Ishikawa (cell line): Measurements from ENCODE around the gene SIGLEC1.

Source experiments
- CEBPB ChIP-seq: IDR thresholded peaks from 2 replicates; pipeline ENCODE4 v1.6.1; 2012
- CREB1 ChIP-seq: IDR thresholded peaks from 2 replicates; pipeline ENCODE4 v1.6.1; 2012; ENCODE audit warnings: low read depth
- EGR1 ChIP-seq: IDR thresholded peaks from 2 replicates; pipeline ENCODE4 v1.6.1; 2012
- EP300 ChIP-seq: IDR thresholded peaks from 2 replicates; pipeline ENCODE4 v1.6.1; 2012; ENCODE audit warnings: borderline replicate concordance
- FOXM1 ChIP-seq: IDR thresholded peaks from 2 replicates; pipeline ENCODE4 v1.6.1; 2012; ENCODE audit warnings: low read depth, borderline replicate concordance
- NFIC ChIP-seq: IDR thresholded peaks from 2 replicates; pipeline ENCODE4 v1.6.1; 2012
- RAD21 ChIP-seq: IDR thresholded peaks from 2 replicates; pipeline ENCODE4 v1.6.1; 2012; ENCODE audit warnings: low read depth
- TAF1 ChIP-seq: IDR thresholded peaks from 2 replicates; pipeline ENCODE4 v1.6.1; 2012; ENCODE audit warnings: low read depth, mild to moderate bottlenecking
- TCF12 ChIP-seq: IDR thresholded peaks from 2 replicates; pipeline ENCODE4 v1.6.1; 2012; ENCODE audit warnings: low read depth
- TEAD4 ChIP-seq: IDR thresholded peaks from 2 replicates; pipeline ENCODE4 v1.6.1; 2012
- YY1 ChIP-seq: IDR thresholded peaks from 2 replicates; pipeline ENCODE4 v1.6.1; 2012; ENCODE audit warnings: low read depth
- ZBTB7A ChIP-seq: IDR thresholded peaks from 2 replicates; pipeline ENCODE4 v1.6.1; 2012; ENCODE audit warnings: low read depth
- TF ChIP-seq, protein P1 (sequence below): IDR thresholded peaks from 2 replicates; pipeline ENCODE4 v1.6.1; 2012; ENCODE audit warnings: low read depth, mild to moderate bottlenecking
- TF ChIP-seq, protein P2 (sequence below): IDR thresholded peaks from 2 replicates; pipeline ENCODE4 v1.6.1; 2012

DNA sequence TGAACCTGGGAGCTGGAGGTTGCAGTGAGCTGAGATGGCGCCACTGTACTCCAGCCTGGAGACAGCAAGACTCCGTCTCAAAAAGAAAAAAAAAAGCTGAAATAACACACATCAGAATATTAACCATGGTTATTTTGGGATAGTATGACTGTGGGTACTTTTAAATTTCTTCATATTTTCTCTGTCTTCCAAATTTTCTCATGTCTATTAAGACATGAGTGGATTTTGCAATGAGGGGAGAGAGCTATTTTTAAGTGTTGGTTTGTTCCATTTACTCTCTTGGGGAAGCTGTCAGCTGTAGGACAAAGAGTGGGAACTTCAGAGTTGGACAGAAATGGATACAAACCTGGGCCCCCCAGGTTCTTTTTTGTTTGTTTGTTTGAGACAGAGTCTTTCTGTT lies 44.9 kb upstream of the SIGLEC1 start:
- TF ChIP-seq TAF1 = no peak
- TF ChIP-seq YY1 = no peak
- no peak for TF ChIP-seq TCF12
- no peak for TF ChIP-seq NFIC
- TF ChIP-seq TEAD4 = no peak
- TF ChIP-seq CEBPB = no peak
- TF ChIP-seq ZBTB7A = no peak
- TF ChIP-seq RAD21 = no peak
- no peak for TF ChIP-seq CREB1
- no peak for TF ChIP-seq EGR1
- TF ChIP-seq EP300 = no peak
- TF ChIP-seq, protein P1, sequence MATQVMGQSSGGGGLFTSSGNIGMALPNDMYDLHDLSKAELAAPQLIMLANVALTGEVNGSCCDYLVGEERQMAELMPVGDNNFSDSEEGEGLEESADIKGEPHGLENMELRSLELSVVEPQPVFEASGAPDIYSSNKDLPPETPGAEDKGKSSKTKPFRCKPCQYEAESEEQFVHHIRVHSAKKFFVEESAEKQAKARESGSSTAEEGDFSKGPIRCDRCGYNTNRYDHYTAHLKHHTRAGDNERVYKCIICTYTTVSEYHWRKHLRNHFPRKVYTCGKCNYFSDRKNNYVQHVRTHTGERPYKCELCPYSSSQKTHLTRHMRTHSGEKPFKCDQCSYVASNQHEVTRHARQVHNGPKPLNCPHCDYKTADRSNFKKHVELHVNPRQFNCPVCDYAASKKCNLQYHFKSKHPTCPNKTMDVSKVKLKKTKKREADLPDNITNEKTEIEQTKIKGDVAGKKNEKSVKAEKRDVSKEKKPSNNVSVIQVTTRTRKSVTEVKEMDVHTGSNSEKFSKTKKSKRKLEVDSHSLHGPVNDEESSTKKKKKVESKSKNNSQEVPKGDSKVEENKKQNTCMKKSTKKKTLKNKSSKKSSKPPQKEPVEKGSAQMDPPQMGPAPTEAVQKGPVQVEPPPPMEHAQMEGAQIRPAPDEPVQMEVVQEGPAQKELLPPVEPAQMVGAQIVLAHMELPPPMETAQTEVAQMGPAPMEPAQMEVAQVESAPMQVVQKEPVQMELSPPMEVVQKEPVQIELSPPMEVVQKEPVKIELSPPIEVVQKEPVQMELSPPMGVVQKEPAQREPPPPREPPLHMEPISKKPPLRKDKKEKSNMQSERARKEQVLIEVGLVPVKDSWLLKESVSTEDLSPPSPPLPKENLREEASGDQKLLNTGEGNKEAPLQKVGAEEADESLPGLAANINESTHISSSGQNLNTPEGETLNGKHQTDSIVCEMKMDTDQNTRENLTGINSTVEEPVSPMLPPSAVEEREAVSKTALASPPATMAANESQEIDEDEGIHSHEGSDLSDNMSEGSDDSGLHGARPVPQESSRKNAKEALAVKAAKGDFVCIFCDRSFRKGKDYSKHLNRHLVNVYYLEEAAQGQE = no peak
- TF ChIP-seq, protein P2, sequence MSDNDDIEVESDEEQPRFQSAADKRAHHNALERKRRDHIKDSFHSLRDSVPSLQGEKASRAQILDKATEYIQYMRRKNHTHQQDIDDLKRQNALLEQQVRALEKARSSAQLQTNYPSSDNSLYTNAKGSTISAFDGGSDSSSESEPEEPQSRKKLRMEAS = no peak
- no peak for TF ChIP-seq FOXM1
